Gastroesophageal sphincter (tissue), 4 donors: ENCODE measurements around the gene FLYWCH1. TPM values are rescaled to one million over a fixed set of nuclear protein-coding genes. Genes with fewer than 3 reads are reported as not detected.

ENCODE experiments used
- ATAC-seq: fragments of 150-250 bp; one replicate; pipeline ENCODE4 v1.9.1; 2016; ENCODE audit warnings: mild to moderate bottlenecking, moderate library complexity
- H3K27ac ChIP-seq, 4 donors: fragments of 200-600 bp; sonication (generic) in 3 of 4; 1 replicate in 3 of 4; 2 replicates in 1 of 4; pipeline ENCODE4 v1.5.1; 2016 to 2019
- H3K27me3 ChIP-seq: fragments of 200-600 bp; sonication (generic); one replicate; pipeline ENCODE4 v1.5.1; 2019
- H3K36me3 ChIP-seq, 2 donors: fragments of 200-600 bp; sonication (generic); one replicate each; pipeline ENCODE4 v1.5.1; 2019; ENCODE audit warnings: control low read depth in 1 of 2
- H3K4me1 ChIP-seq, 3 donors: fragments of 200-600 bp; sonication (generic); 1 replicate in 2 of 3; 2 replicates in 1 of 3; pipeline ENCODE4 v1.5.1; 2016 to 2019; ENCODE audit warnings: control low read depth in 2 of 3
- H3K4me3 ChIP-seq, 2 donors: fragments of 200-600 bp; sonication (generic); one replicate each; pipeline ENCODE4 v1.5.1; 2019; ENCODE audit warnings: mild to moderate bottlenecking in 1 of 2, moderate library complexity in 1 of 2
- H3K9me3 ChIP-seq, 3 donors: fragments of 200-600 bp; sonication (generic); one replicate each; pipeline ENCODE4 v1.5.1; 2017 to 2019; ENCODE audit warnings: control low read depth in 2 of 3
- EP300 ChIP-seq: sonication (generic); formaldehyde crosslinking; IDR thresholded peaks from one replicate; pipeline ENCODE4 v1.6.1; 2017; ENCODE audit warnings: antibody characterized with exemption, mild to moderate bottlenecking
- POLR2A ChIP-seq, 2 donors: fragments of 450-650 bp; IDR thresholded peaks; one replicate each; pipeline ENCODE4 v1.6.1; 2017; ENCODE audit warnings: antibody characterized with exemption in 2 of 2, mild to moderate bottlenecking in 2 of 2, moderate library complexity in 1 of 2
- POLR2AphosphoS5 ChIP-seq: sonication (generic); formaldehyde crosslinking; IDR thresholded peaks from one replicate; pipeline ENCODE4 v1.6.1; 2017; ENCODE audit warnings: antibody characterized with exemption
- WGBS, 2 donors: methylation state at CpG; one replicate each; pipeline ENCODE4 v1.1.5; 2018; ENCODE audit warnings: low coverage in 1 of 2; 5-methylcytosine and 5-hydroxymethylcytosine counted together
- small RNA-seq, 4 donors: library from RNA; depleted of rRNA; stranded (forward); fragments of <200 nt; gene quantifications; one replicate each; pipeline ENCODE3, GENCODE V24; 2016
- total RNA-seq, 4 donors: library from RNA; depleted of rRNA; stranded (reverse); fragments of >200 nt; gene quantifications; one replicate each; pipeline ENCODE4 v1.1.0, GENCODE V29; 2016
- TF ChIP-seq, protein P1 (sequence below), 4 experiments: fragments of 200-600 bp in 2 of 4; fragments of 450-650 bp in 2 of 4; sonication (generic) in 1 of 4; IDR thresholded peaks; one replicate each; pipeline ENCODE4 v1.5.1; 2017 to 2019; ENCODE audit warnings: antibody characterized with exemption in 4 of 4, mild to moderate bottlenecking in 2 of 4, moderate library complexity in 2 of 4

The FLYWCH1 gene
- total RNA-seq, 4 donors from 2014 or later: 34.5 to 66.5 (median 51.2) TPM

GRCh38 chr16:2996298-2996697 is 84.6 kb downstream of the FLYWCH1 start:
- no CpG with 5 or more reads among the region's 13 CpGs for WGBS, 2 donors
- no peaks in the 10 kb centered on the region for H3K4me1 ChIP-seq
- H3K9me3 ChIP-seq: no peaks in the 10 kb centered on the region

DNA sequence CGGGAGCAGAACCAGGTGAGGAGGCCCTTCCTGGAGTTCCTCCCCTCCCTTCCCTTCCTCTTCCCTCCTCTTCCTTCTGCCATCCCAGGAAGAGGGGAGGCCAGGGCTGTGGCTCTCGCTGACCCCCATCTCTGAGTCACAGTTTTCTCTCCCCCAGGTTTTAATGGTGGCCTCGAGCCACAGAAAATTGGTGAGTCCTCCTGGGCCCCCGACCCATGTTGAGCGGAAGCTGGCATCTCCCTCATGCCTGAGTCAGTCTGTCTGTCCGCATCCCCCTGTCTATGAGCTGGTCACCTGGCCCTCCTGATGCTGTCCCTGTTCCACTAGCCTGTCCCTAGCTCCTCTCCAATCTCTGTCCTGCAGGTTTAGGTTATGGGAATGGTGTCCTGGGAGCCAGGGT is 88.2 kb downstream of the FLYWCH1 start:
- no peak overlapping the region for H3K27ac ChIP-seq
- no peak overlapping the region for H3K4me3 ChIP-seq
- 75 to 82% methylated on average over 6 of the region's 6 CpGs for whole genome bisulfite sequencing, 2 donors
- H3K36me3 ChIP-seq: no peaks in the 10 kb centered on the region
- TF ChIP-seq, protein P1, sequence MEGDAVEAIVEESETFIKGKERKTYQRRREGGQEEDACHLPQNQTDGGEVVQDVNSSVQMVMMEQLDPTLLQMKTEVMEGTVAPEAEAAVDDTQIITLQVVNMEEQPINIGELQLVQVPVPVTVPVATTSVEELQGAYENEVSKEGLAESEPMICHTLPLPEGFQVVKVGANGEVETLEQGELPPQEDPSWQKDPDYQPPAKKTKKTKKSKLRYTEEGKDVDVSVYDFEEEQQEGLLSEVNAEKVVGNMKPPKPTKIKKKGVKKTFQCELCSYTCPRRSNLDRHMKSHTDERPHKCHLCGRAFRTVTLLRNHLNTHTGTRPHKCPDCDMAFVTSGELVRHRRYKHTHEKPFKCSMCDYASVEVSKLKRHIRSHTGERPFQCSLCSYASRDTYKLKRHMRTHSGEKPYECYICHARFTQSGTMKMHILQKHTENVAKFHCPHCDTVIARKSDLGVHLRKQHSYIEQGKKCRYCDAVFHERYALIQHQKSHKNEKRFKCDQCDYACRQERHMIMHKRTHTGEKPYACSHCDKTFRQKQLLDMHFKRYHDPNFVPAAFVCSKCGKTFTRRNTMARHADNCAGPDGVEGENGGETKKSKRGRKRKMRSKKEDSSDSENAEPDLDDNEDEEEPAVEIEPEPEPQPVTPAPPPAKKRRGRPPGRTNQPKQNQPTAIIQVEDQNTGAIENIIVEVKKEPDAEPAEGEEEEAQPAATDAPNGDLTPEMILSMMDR (IDR thresholded peaks at IDR 0.05): no peak
- TF ChIP-seq POLR2AphosphoS5: no peak
- no peak for TF ChIP-seq EP300
- TF ChIP-seq POLR2A (IDR thresholded peaks at IDR 0.05): no peak
- peaks cover 64% of the 10 kb centered on the region for H3K27me3 ChIP-seq
- H3K4me1 ChIP-seq: peaks cover 0 to 9% (median 2%) of the 10 kb centered on the region in 3 donors
- no peak for ATAC-seq
- no peaks in the 10 kb centered on the region for H3K9me3 ChIP-seq

More at GRCh38 chr16:2996298-2996697, 84.6 kb downstream of the FLYWCH1 start:
- H3K4me3 ChIP-seq: no peak overlapping the region
- H3K36me3 ChIP-seq: no peaks in the 10 kb centered on the region
- TF ChIP-seq POLR2A (IDR thresholded peaks at IDR 0.05) (no peak), POLR2AphosphoS5 (no peak), EP300 (no peak)
- TF ChIP-seq, protein P1 (IDR thresholded peaks at IDR 0.05): no peak
- no peak overlapping the region for H3K27ac ChIP-seq
- peaks cover 60% of the 10 kb centered on the region for H3K27me3 ChIP-seq
- no peak for ATAC-seq

DNA sequence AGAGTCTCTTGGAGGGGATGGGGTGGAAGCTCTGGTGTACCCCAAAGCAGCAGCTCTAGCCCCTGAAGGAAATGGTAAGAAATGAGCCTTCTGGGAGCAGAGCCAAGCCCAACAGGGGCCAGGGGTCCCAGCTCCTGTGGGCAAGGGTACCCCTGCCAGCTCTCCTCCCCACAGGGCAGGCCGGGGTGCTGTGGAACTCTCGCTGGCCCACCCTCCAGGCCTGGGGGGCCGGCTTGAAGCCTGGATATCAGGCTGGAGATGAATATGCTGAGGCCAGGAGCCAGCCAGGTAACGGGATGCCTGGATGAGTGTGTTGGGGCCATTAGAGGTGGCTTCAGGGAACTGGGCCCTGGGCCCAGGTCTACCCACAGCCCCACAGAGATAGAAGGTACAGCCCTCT is 88.8 kb downstream of the FLYWCH1 start:
- WGBS, 2 donors: 76% methylated on average over 2 of the region's 4 CpGs; no CpG with 5 or more reads in 1 of the 2 donors
- Histone ChIP-seq H3K36me3 (no peaks in the 10 kb centered on the region), H3K27me3 (peaks cover 64% of the 10 kb centered on the region), H3K9me3 (no peaks in the 10 kb centered on the region), H3K27ac (no peak overlapping the region), H3K4me1 (peaks cover 0 to 11% (median 4%) of the 10 kb centered on the region in 3 donors), H3K4me3 (no peak overlapping the region)
- TF ChIP-seq, protein P1 (IDR thresholded peaks at IDR 0.05): no peak
- TF ChIP-seq EP300 (no peak), POLR2AphosphoS5 (no peak), POLR2A (IDR thresholded peaks at IDR 0.05) (no peak)
- no peak for ATAC-seq

Small RNA genes within 50 kb of the gene (small RNA-seq; reads per million reads assigned to genes)
- gene LINC00514: 0 reads per million in 4 donors

Other genes starting within 250 kb of the FLYWCH1 start
- gene KCTD5, start 229.4 kb upstream of the FLYWCH1 start, total RNA-seq: 10 to 100 TPM; 15.1 to 31.1 (median 19.5) TPM
- 10 to 100 TPM in 1 of 4 donors, 1 to 10 TPM in 2, under 1 TPM in 1; 0.67 to 10.3 (median 2.4) TPM for gene PRSS27, start 191.7 kb upstream of the FLYWCH1 start, total RNA-seq
- gene SRRM2, start 159.3 kb upstream of the FLYWCH1 start, total RNA-seq: 100 to 1,000 TPM in 3 of 4 donors, 10 to 100 TPM in 1; 73.9 to 398 (median 255) TPM
- gene ELOB, start 134.7 kb upstream of the FLYWCH1 start, total RNA-seq: 100 to 1,000 TPM; 216 to 269 (median 251) TPM
- gene PRSS33, start 124.4 kb upstream of the FLYWCH1 start, total RNA-seq: not detected
- gene PRSS41, start 113.5 kb upstream of the FLYWCH1 start, total RNA-seq: not detected
- gene PRSS21, start 94.7 kb upstream of the FLYWCH1 start, total RNA-seq: not detected
- 10 to 100 TPM in 1 of 4 donors, not detected in 3; 37.5 TPM for gene ZG16B, start 81.6 kb upstream of the FLYWCH1 start, total RNA-seq
- 1 to 10 TPM in 2 of 4 donors, not detected in 2; 1.0 to 2.7 TPM for gene PRSS22, start 53.8 kb upstream of the FLYWCH1 start, total RNA-seq
- gene FLYWCH2, start 28.7 kb upstream of the FLYWCH1 start, total RNA-seq: 10 to 100 TPM; 21.9 to 69.1 (median 38.8) TPM
- not detected for gene KREMEN2, start 52.3 kb downstream of the FLYWCH1 start, total RNA-seq
- 1 to 10 TPM; 1.9 to 6.4 (median 4.1) TPM for gene PAQR4, start 57.4 kb downstream of the FLYWCH1 start, total RNA-seq
- gene PKMYT1, start 68.5 kb downstream of the FLYWCH1 start, total RNA-seq: 1 to 10 TPM in 2 of 4 donors, not detected in 2; 1.6 to 1.7 TPM
- gene CLDN9, start 101.0 kb downstream of the FLYWCH1 start, total RNA-seq: under 1 TPM in 2 of 4 donors, not detected in 2; 0.32 to 0.39 TPM
- gene CLDN6, start 106.3 kb downstream of the FLYWCH1 start, total RNA-seq: not detected
- gene TNFRSF12A, start 108.4 kb downstream of the FLYWCH1 start, total RNA-seq: 100 to 1,000 TPM in 2 of 4 donors, 10 to 100 TPM in 2; 26.0 to 135 (median 72.2) TPM
- 10 to 100 TPM; 20.1 to 94.9 (median 40.5) TPM for gene HCFC1R1, start 112.0 kb downstream of the FLYWCH1 start, total RNA-seq
- 10 to 100 TPM; 17.6 to 28.2 (median 25.0) TPM for gene THOC6, start 112.1 kb downstream of the FLYWCH1 start, total RNA-seq
- gene BICDL2, start 125.0 kb downstream of the FLYWCH1 start, total RNA-seq: 1 to 10 TPM in 1 of 4 donors, under 1 TPM in 2, not detected in 1; 0.31 to 3.1 (median 0.31) TPM
- 1 to 10 TPM in 2 of 4 donors, not detected in 2; 1.6 to 2.6 TPM for gene MMP25, start 134.6 kb downstream of the FLYWCH1 start, total RNA-seq
- gene IL32, start 153.7 kb downstream of the FLYWCH1 start, total RNA-seq: 10 to 100 TPM in 3 of 4 donors, 1 to 10 TPM in 1; 2.6 to 39.0 (median 21.6) TPM
- gene ZSCAN10, start 187.4 kb downstream of the FLYWCH1 start, total RNA-seq: 1 to 10 TPM in 1 of 4 donors, not detected in 3; 1.7 TPM
- 10 to 100 TPM; 11.6 to 25.8 (median 20.4) TPM for gene ZNF205, start 200.7 kb downstream of the FLYWCH1 start, total RNA-seq
- 10 to 100 TPM in 2 of 4 donors, 1 to 10 TPM in 2; 3.6 to 22.3 (median 12.2) TPM for gene ZNF213, start 223.1 kb downstream of the FLYWCH1 start, total RNA-seq